Upper lobe of left lung (tissue), 4 donors: ENCODE data around the gene SNX18.

Experiments
- EP300 ChIP-seq, 4 donors: sonication (generic); formaldehyde crosslinking; IDR thresholded peaks; one replicate each; pipeline ENCODE4 v1.5.1; 2017; ENCODE audit warnings: antibody characterized with exemption in 4 of 4, control low read depth in 2 of 4
- POLR2AphosphoS5 ChIP-seq, 2 donors: sonication (generic); formaldehyde crosslinking; IDR thresholded peaks; one replicate each; pipeline ENCODE4 v1.5.1; 2017; ENCODE audit warnings: antibody characterized with exemption in 2 of 2
- TF ChIP-seq, protein P1 (sequence below), 6 experiments: fragments of 450-650 bp in 4 of 6; fragments of 200-600 bp in 2 of 6; sonication (generic) in 2 of 6; IDR thresholded peaks; one replicate each; pipeline ENCODE4 v1.5.1; 2016 to 2019; ENCODE audit warnings: antibody characterized with exemption in 6 of 6

- TF ChIP-seq, protein P1, sequence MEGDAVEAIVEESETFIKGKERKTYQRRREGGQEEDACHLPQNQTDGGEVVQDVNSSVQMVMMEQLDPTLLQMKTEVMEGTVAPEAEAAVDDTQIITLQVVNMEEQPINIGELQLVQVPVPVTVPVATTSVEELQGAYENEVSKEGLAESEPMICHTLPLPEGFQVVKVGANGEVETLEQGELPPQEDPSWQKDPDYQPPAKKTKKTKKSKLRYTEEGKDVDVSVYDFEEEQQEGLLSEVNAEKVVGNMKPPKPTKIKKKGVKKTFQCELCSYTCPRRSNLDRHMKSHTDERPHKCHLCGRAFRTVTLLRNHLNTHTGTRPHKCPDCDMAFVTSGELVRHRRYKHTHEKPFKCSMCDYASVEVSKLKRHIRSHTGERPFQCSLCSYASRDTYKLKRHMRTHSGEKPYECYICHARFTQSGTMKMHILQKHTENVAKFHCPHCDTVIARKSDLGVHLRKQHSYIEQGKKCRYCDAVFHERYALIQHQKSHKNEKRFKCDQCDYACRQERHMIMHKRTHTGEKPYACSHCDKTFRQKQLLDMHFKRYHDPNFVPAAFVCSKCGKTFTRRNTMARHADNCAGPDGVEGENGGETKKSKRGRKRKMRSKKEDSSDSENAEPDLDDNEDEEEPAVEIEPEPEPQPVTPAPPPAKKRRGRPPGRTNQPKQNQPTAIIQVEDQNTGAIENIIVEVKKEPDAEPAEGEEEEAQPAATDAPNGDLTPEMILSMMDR (IDR thresholded peaks at IDR 0.05) = no peak
- TF ChIP-seq EP300 (IDR thresholded peaks at IDR 0.05) (no peak), POLR2AphosphoS5 (IDR thresholded peaks at IDR 0.05) (no peak)
These were observed 39.5 kb upstream of the SNX18 start for GRCh38 chr5:54477941-54478478.
